Measurements from ENCODE around the gene ADAMTS20.
"Not testable (repeated sequence)": the region's sequence is repeated elsewhere in the genome, so short reads cannot be mapped to it uniquely, and the experiment has no call there.

The ADAMTS20 gene

DNA sequence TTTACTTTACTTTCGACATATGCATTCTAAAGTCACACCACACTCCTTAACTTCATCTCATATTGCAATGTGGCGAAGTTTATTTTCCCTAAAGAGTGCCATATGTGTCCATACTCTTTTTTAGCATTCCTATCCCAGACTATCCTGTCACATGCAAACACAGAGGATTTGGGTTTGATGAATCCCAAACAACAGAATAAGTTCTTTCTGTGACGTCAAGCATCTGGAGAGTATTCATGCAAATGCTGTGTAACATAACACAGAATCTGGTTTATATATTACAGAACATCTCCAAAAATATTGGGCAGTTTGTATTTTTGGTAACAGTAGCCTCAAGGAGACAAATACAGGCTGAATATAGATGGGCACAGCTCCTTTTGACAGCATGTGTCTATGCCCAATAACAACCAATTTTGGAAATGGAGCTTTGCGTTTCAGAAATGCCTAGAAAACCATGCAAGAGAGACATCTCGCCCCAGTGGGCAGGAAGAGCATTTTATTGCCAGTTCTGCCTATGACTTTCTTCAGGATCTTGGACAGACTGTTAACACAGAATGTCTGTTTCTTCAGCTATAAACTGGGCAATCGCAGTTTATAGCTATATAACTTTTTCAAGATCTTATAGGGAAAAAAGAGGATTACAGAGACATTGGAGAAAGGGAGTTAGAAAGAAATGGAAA is 190.8 kb downstream of the ADAMTS20 start:
- Histone ChIP-seq H3K79me1 (ENCODE audit: low read depth, low read length) (no peaks in the 10 kb centered on the region), H3K4ac (ENCODE audit: low read length) (no peak overlapping the region), H2BK5ac (ENCODE audit: low read length) (no peak overlapping the region), H2BK120ac (ENCODE audit: low read depth, low read length) (no peak overlapping the region), H3K14ac (ENCODE audit: low read length) (no peak overlapping the region), H3K23ac (ENCODE audit: low read depth, low read length, poor library complexity) (no peak overlapping the region), H4K8ac (ENCODE audit: low read depth, low read length) (no peak overlapping the region), H2BK15ac (ENCODE audit: low read length) (no peak overlapping the region), H3K36me3 (replicated peaks in 1 of 2; ENCODE audit: control insufficient read depth in 2 of 2, insufficient read depth in 2 of 2, low read length in 2 of 2) (no peaks in the 10 kb centered on the region), H3K4me2 (ENCODE audit: insufficient read depth, low read length, poor library complexity, severe bottlenecking) (no peak overlapping the region), H2AK5ac (ENCODE audit: low read depth, low read length) (no peak overlapping the region), H3K9me3 (replicated peaks in 1 of 2; ENCODE audit: control insufficient read depth in 2 of 2, insufficient read depth in 1 of 2, low read depth in 1 of 2, low read length in 2 of 2) (no peaks in the 10 kb centered on the region), H2BK12ac (ENCODE audit: low read length) (no peak overlapping the region), H3K27me3 (ENCODE audit: control insufficient read depth in 3 of 3, insufficient read depth in 3 of 3, low read depth in 1 of 3, low read length in 3 of 3) (no peaks in the 10 kb centered on the region), H3K9ac (ENCODE audit: low read depth, low read length, poor library complexity) (no peak overlapping the region), H3K27ac (replicated peaks; ENCODE audit: low read length) (no peak overlapping the region), H3K4me1 (ENCODE audit: control insufficient read depth in 2 of 2, insufficient read depth in 1 of 2, low read depth in 1 of 2, low read length in 2 of 2) (no peaks in the 10 kb centered on the region), H3K18ac (ENCODE audit: low read length) (no peak overlapping the region), H2AFZ (ENCODE audit: low read length) (no peak overlapping the region), H4K91ac (ENCODE audit: low read depth, low read length, poor library complexity) (no peak overlapping the region), H3K4me3 (ENCODE audit: low read length in 2 of 2) (no peak overlapping the region)
- WGBS, 2 donors (ENCODE audit: extremely low coverage in 2 of 2, insufficient read length in 2 of 2, insufficient replicate concordance in 1 of 2), result no CpG with 5 or more reads among the region's 6 CpGs
- DNase-seq (ENCODE audit: low spot score), result no peak

DNA sequence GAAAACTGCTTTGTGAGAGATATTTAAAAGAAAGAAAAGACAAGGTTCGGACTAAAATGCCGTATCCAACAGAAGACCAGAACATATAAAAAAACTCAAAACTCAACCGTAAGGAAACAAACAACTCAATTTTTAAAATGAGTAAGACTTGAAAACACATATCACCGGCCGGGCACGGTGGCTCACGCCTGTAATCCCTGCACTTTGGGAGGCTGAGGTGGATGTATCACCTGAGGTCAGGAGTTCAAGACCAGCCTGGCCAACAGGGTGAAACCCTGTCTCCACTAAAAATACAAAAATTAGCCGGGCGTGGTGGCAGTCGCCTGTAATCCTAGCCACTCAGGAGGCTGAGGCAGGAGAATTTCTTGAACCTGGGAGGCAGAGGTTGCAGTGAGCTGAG is 192.0 kb downstream of the ADAMTS20 start:
- H2AK5ac ChIP-seq (ENCODE audit: low read depth, low read length); H3K23ac ChIP-seq (ENCODE audit: low read depth, low read length, poor library complexity); H2BK15ac ChIP-seq (ENCODE audit: low read length); H3K9ac ChIP-seq (ENCODE audit: low read depth, low read length, poor library complexity); H2BK12ac ChIP-seq (ENCODE audit: low read length); H3K14ac ChIP-seq (ENCODE audit: low read length); DNase-seq (ENCODE audit: low spot score); H2BK120ac ChIP-seq (ENCODE audit: low read depth, low read length); H3K18ac ChIP-seq (ENCODE audit: low read length); H3K27me3 ChIP-seq (ENCODE audit: control insufficient read depth in 3 of 3, insufficient read depth in 3 of 3, low read depth in 1 of 3, low read length in 3 of 3); H3K27ac ChIP-seq (replicated peaks; ENCODE audit: low read length); H2AFZ ChIP-seq (ENCODE audit: low read length); H3K36me3 ChIP-seq (replicated peaks in 1 of 2; ENCODE audit: control insufficient read depth in 2 of 2, insufficient read depth in 2 of 2, low read length in 2 of 2); H3K4me2 ChIP-seq (ENCODE audit: insufficient read depth, low read length, poor library complexity, severe bottlenecking); H4K91ac ChIP-seq (ENCODE audit: low read depth, low read length, poor library complexity); H2BK5ac ChIP-seq (ENCODE audit: low read length); H3K4me3 ChIP-seq (ENCODE audit: low read length in 2 of 2); H3K79me1 ChIP-seq (ENCODE audit: low read depth, low read length); H4K8ac ChIP-seq (ENCODE audit: low read depth, low read length); H3K4me1 ChIP-seq (ENCODE audit: control insufficient read depth in 2 of 2, insufficient read depth in 1 of 2, low read depth in 1 of 2, low read length in 2 of 2); H3K4ac ChIP-seq (ENCODE audit: low read length); H3K9me3 ChIP-seq (replicated peaks in 1 of 2; ENCODE audit: control insufficient read depth in 2 of 2, insufficient read depth in 1 of 2, low read depth in 1 of 2, low read length in 2 of 2): not testable (repeated sequence)
- WGBS, 2 donors (ENCODE audit: extremely low coverage in 2 of 2, insufficient read length in 2 of 2, insufficient replicate concordance in 1 of 2), result no CpG with 5 or more reads among the region's 10 CpGs

DNA sequence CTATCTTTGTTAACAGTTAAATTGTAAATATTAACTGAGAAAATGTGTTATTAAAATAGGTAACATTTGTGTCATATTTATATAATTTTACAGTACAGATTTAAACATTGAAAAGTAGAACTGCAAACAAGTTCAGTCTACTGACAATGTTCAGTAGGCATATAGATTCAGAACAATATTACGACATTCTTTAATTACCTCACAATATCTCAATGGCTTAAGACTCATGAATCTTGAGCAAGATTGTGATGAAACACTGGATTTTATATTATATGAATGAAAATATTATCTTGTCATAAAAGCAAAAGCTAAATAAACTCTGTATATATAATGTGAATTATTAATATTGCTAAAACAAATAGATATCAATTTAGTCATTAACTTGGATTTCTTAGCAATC is 194.9 kb downstream of the ADAMTS20 start:
- DNase-seq (ENCODE audit: low spot score), result no peak
- Histone ChIP-seq H3K4me3 (ENCODE audit: low read length in 2 of 2) (no peak overlapping the region), H2BK15ac (ENCODE audit: low read length) (no peak overlapping the region), H3K4ac (ENCODE audit: low read length) (no peak overlapping the region), H2AFZ (ENCODE audit: low read length) (no peak overlapping the region), H2BK120ac (ENCODE audit: low read depth, low read length) (no peak overlapping the region), H3K9me3 (replicated peaks in 1 of 2; ENCODE audit: control insufficient read depth in 2 of 2, insufficient read depth in 1 of 2, low read depth in 1 of 2, low read length in 2 of 2) (no peaks in the 10 kb centered on the region), H3K9ac (ENCODE audit: low read depth, low read length, poor library complexity) (no peak overlapping the region), H3K27me3 (ENCODE audit: control insufficient read depth in 3 of 3, insufficient read depth in 3 of 3, low read depth in 1 of 3, low read length in 3 of 3) (no peaks in the 10 kb centered on the region), H3K23ac (ENCODE audit: low read depth, low read length, poor library complexity) (no peak overlapping the region), H3K4me1 (ENCODE audit: control insufficient read depth in 2 of 2, insufficient read depth in 1 of 2, low read depth in 1 of 2, low read length in 2 of 2) (no peaks in the 10 kb centered on the region), H2AK5ac (ENCODE audit: low read depth, low read length) (no peak overlapping the region), H3K36me3 (replicated peaks in 1 of 2; ENCODE audit: control insufficient read depth in 2 of 2, insufficient read depth in 2 of 2, low read length in 2 of 2) (no peaks in the 10 kb centered on the region), H3K79me1 (ENCODE audit: low read depth, low read length) (no peaks in the 10 kb centered on the region), H3K14ac (ENCODE audit: low read length) (no peak overlapping the region), H3K18ac (ENCODE audit: low read length) (no peak overlapping the region), H3K4me2 (ENCODE audit: insufficient read depth, low read length, poor library complexity, severe bottlenecking) (no peak overlapping the region), H2BK12ac (ENCODE audit: low read length) (no peak overlapping the region), H3K27ac (replicated peaks; ENCODE audit: low read length) (no peak overlapping the region), H4K8ac (ENCODE audit: low read depth, low read length) (no peak overlapping the region), H2BK5ac (ENCODE audit: low read length) (no peak overlapping the region), H4K91ac (ENCODE audit: low read depth, low read length, poor library complexity) (no peak overlapping the region)
- no CpG with 5 or more reads among the region's 1 CpG for WGBS, 2 donors (ENCODE audit: extremely low coverage in 2 of 2, insufficient read length in 2 of 2, insufficient replicate concordance in 1 of 2)

DNA sequence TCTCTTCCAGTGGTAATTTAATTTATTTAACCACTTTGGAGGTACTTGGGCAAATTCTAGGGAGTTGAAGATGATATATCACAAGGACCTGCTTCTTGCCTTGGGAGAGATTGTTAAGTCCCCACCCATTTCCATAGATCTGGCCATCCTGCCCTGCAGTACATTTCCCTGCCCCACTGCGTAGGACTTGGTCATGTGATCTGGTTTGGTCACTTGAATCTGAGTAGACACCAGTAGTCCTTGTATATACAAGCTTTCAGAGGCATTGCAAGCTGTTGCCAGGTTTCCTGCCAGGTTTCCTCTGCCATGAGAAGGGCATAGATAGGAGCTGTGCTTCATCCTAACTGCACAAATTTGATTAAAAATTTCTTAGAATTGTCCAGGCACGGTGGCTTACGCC is 200.0 kb downstream of the ADAMTS20 start:
- Histone ChIP-seq H3K36me3 (replicated peaks in 1 of 2; ENCODE audit: control insufficient read depth in 2 of 2, insufficient read depth in 2 of 2, low read length in 2 of 2) (no peaks in the 10 kb centered on the region), H2AK5ac (ENCODE audit: low read depth, low read length) (no peak overlapping the region), H2BK12ac (ENCODE audit: low read length) (no peak overlapping the region), H3K9me3 (replicated peaks in 1 of 2; ENCODE audit: control insufficient read depth in 2 of 2, insufficient read depth in 1 of 2, low read depth in 1 of 2, low read length in 2 of 2) (peaks cover 0 to 2% of the 10 kb centered on the region in 2 donors), H3K4me1 (ENCODE audit: control insufficient read depth in 2 of 2, insufficient read depth in 1 of 2, low read depth in 1 of 2, low read length in 2 of 2) (no peaks in the 10 kb centered on the region), H2BK15ac (ENCODE audit: low read length) (no peak overlapping the region), H3K79me1 (ENCODE audit: low read depth, low read length) (no peaks in the 10 kb centered on the region), H3K9ac (ENCODE audit: low read depth, low read length, poor library complexity) (no peak overlapping the region), H4K91ac (ENCODE audit: low read depth, low read length, poor library complexity) (no peak overlapping the region), H2AFZ (ENCODE audit: low read length) (no peak overlapping the region), H3K18ac (ENCODE audit: low read length) (no peak overlapping the region), H3K23ac (ENCODE audit: low read depth, low read length, poor library complexity) (no peak overlapping the region), H3K4me2 (ENCODE audit: insufficient read depth, low read length, poor library complexity, severe bottlenecking) (no peak overlapping the region), H2BK5ac (ENCODE audit: low read length) (no peak overlapping the region), H3K4me3 (ENCODE audit: low read length in 2 of 2) (no peak overlapping the region), H4K8ac (ENCODE audit: low read depth, low read length) (no peak overlapping the region), H3K4ac (ENCODE audit: low read length) (no peak overlapping the region), H3K27me3 (ENCODE audit: control insufficient read depth in 3 of 3, insufficient read depth in 3 of 3, low read depth in 1 of 3, low read length in 3 of 3) (no peaks in the 10 kb centered on the region), H3K27ac (replicated peaks; ENCODE audit: low read length) (no peak overlapping the region), H2BK120ac (ENCODE audit: low read depth, low read length) (no peak overlapping the region), H3K14ac (ENCODE audit: low read length) (no peak overlapping the region)
- DNase-seq (ENCODE audit: low spot score), result no peak
- WGBS, 2 donors (ENCODE audit: extremely low coverage in 2 of 2, insufficient read length in 2 of 2, insufficient replicate concordance in 1 of 2), result no CpG with 5 or more reads among the region's 3 CpGs

All from neuronal stem cell (in vitro differentiated cells).